WTC11 (cell line): ENCODE measurements around the gene TERC. TPM values are rescaled to one million over a fixed set of nuclear protein-coding genes. Genes with fewer than 3 reads are reported as not detected.

ENCODE experiments used
- ATAC-seq: fragments of 200-7000 bp; cut with Tn5 transposase; 2 replicates; pipeline ENCODE4 v1.10.0; 2021; ENCODE audit warnings: mild to moderate bottlenecking, moderate library complexity
- CTCF ChIA-PET: fragments of 300-600 bp; sonication (Branson Sonifier 250); formaldehyde crosslinking; loops from one replicate; lab custom pipeline; 2021; ENCODE audit warnings: antibody characterized with exemption; lab: Charles Lee
- POLR2A ChIA-PET: fragments of 350-600 bp; sonication (Branson Sonifier 250); formaldehyde crosslinking; loops from one replicate; lab custom pipeline; 2021; ENCODE audit warnings: antibody characterized with exemption; lab: Charles Lee
- DNase-seq: peaks from one replicate; pipeline ENCODE4 v3.0.0; 2021; ENCODE audit warnings: low spot score
- H3K27ac Mint-ChIP-seq: 2 replicates; pipeline ENCODE4 v1.8.0; 2021; ENCODE audit warnings: mixed read lengths
- H3K27me3 Mint-ChIP-seq: 2 replicates; pipeline ENCODE4 v1.8.0; 2021; ENCODE audit warnings: low read depth, mild to moderate bottlenecking, moderate library complexity, mixed read lengths
- H3K36me3 Mint-ChIP-seq: 2 replicates; pipeline ENCODE4 v1.8.0; 2021; ENCODE audit warnings: mixed read lengths
- H3K4me1 Mint-ChIP-seq: 2 replicates; pipeline ENCODE4 v1.8.0; 2022; ENCODE audit warnings: mixed read lengths
- H3K4me3 Mint-ChIP-seq: 2 replicates; pipeline ENCODE4 v1.8.0; 2021; ENCODE audit warnings: mild to moderate bottlenecking, moderate library complexity, mixed read lengths
- H3K9me3 Mint-ChIP-seq: 2 replicates; pipeline ENCODE4 v1.8.0; 2021; ENCODE audit warnings: mixed read lengths
- CBFB ChIP-seq: sonication (generic); formaldehyde crosslinking; IDR thresholded peaks from 2 replicates; pipeline ENCODE4 v1.8.1; 2022; ENCODE audit warnings: mild to moderate bottlenecking, low read depth, missing genetic modification reagents
- EMX1 ChIP-seq: fragments of 250-450 bp; sonication (Bioruptor Pico); IDR thresholded peaks from 2 replicates; pipeline ENCODE4 v1.8.0; 2021; ENCODE audit warnings: mild to moderate bottlenecking
- ETV6 ChIP-seq: sonication (generic); formaldehyde crosslinking; IDR thresholded peaks from 2 replicates; pipeline ENCODE4 v1.8.1; 2022; ENCODE audit warnings: mild to moderate bottlenecking, missing genetic modification reagents
- FOXK1 ChIP-seq: sonication (generic); formaldehyde crosslinking; IDR thresholded peaks from 2 replicates; pipeline ENCODE4 v1.8.0; 2022; ENCODE audit warnings: mild to moderate bottlenecking, moderate library complexity, missing genetic modification reagents
- GTF2I ChIP-seq: fragments of 250-450 bp; sonication (Bioruptor Pico); conservative IDR thresholded peaks from 2 replicates; pipeline ENCODE4 v1.4.0; 2021; ENCODE audit warnings: mild to moderate bottlenecking
- HMGA2 ChIP-seq: fragments of 250-450 bp; sonication (Bioruptor Pico); IDR thresholded peaks from 2 replicates; pipeline ENCODE4 v1.4.0; 2021; ENCODE audit warnings: mild to moderate bottlenecking, moderate library complexity
- MYBL2 ChIP-seq: sonication (generic); formaldehyde crosslinking; IDR thresholded peaks from 2 replicates; pipeline ENCODE4 v1.8.1; 2023; ENCODE audit warnings: mild to moderate bottlenecking, moderate library complexity, missing genetic modification reagents
- RELA ChIP-seq: sonication (generic); formaldehyde crosslinking; IDR thresholded peaks from 2 replicates; pipeline ENCODE4 v1.8.1; 2022; ENCODE audit warnings: missing genetic modification reagents, mild to moderate bottlenecking, borderline replicate concordance
- SMAD3 ChIP-seq: sonication (generic); formaldehyde crosslinking; IDR thresholded peaks from 2 replicates; pipeline ENCODE4 v1.8.0; 2022; ENCODE audit warnings: missing genetic modification reagents, mild to moderate bottlenecking, borderline replicate concordance
- SOX15 ChIP-seq: fragments of 250-450 bp; sonication (Bioruptor Pico); IDR thresholded peaks from 2 replicates; pipeline ENCODE4 v1.9.0; 2021; ENCODE audit warnings: mild to moderate bottlenecking
- TP53 ChIP-seq: sonication (generic); formaldehyde crosslinking; IDR thresholded peaks from 2 replicates; pipeline ENCODE4 v1.8.1; 2023; ENCODE audit warnings: mild to moderate bottlenecking, missing genetic modification reagents
- ZBTB21 ChIP-seq: sonication (generic); formaldehyde crosslinking; IDR thresholded peaks from 2 replicates; pipeline ENCODE4 v1.8.1; 2023; ENCODE audit warnings: mild to moderate bottlenecking, missing genetic modification reagents, borderline replicate concordance
- ZNF138 ChIP-seq: sonication (generic); formaldehyde crosslinking; conservative IDR thresholded peaks from 2 replicates; pipeline ENCODE4 v1.8.1; 2022; ENCODE audit warnings: mild to moderate bottlenecking, moderate library complexity, missing genetic modification reagents
- ZNF263 ChIP-seq: sonication (generic); formaldehyde crosslinking; IDR thresholded peaks from 2 replicates; pipeline ENCODE4 v1.8.1; 2022; ENCODE audit warnings: low read depth, mild to moderate bottlenecking, moderate library complexity, missing genetic modification reagents
- ZNF416 ChIP-seq: fragments of 250-450 bp; sonication (Bioruptor Pico); IDR thresholded peaks from 2 replicates; pipeline ENCODE4 v1.9.0; 2021; ENCODE audit warnings: mild to moderate bottlenecking, inconsistent platforms
- ZNF423 ChIP-seq: fragments of 250-450 bp; sonication (Bioruptor Pico); IDR thresholded peaks from 2 replicates; pipeline ENCODE4 v2.1.2; 2022; ENCODE audit warnings: mild to moderate bottlenecking, moderate library complexity
- total RNA-seq: library from RNA; stranded (reverse); gene quantifications from 3 replicates; pipeline ENCODE4 v1.2.3, GENCODE V29; 2021
- TF ChIP-seq, protein P1 (sequence below): sonication (generic); formaldehyde crosslinking; IDR thresholded peaks from 2 replicates; pipeline ENCODE4 v1.8.1; 2023; ENCODE audit warnings: mild to moderate bottlenecking, moderate library complexity, missing genetic modification reagents
- TF ChIP-seq, protein P2 (sequence below): sonication (generic); formaldehyde crosslinking; IDR thresholded peaks from 2 replicates; pipeline ENCODE4 v1.8.1; 2022; ENCODE audit warnings: low read depth, missing genetic modification reagents, borderline replicate concordance
- TF ChIP-seq, protein P3 (sequence below): fragments of 200-600 bp; IDR thresholded peaks from 2 replicates; pipeline ENCODE4 v1.8.0; 2022; ENCODE audit warnings: antibody characterized with exemption
- TF ChIP-seq, protein P4 (sequence below): sonication (generic); formaldehyde crosslinking; IDR thresholded peaks from 2 replicates; pipeline ENCODE4 v1.8.0; 2023; ENCODE audit warnings: missing genetic modification reagents, mild to moderate bottlenecking, borderline replicate concordance
- TF ChIP-seq, protein P5 (sequence below): sonication (generic); formaldehyde crosslinking; IDR thresholded peaks from 2 replicates; pipeline ENCODE4 v1.8.0; 2022; ENCODE audit warnings: mild to moderate bottlenecking, missing genetic modification reagents
- TF ChIP-seq, protein P6 (sequence below): fragments of 250-450 bp; sonication (Bioruptor Pico); IDR thresholded peaks from 2 replicates; pipeline ENCODE4 v1.9.0; 2021; ENCODE audit warnings: moderate library complexity, mild to moderate bottlenecking, inconsistent platforms, borderline replicate concordance
- TF ChIP-seq, protein P7 (sequence below): sonication (generic); formaldehyde crosslinking; IDR thresholded peaks from 2 replicates; pipeline ENCODE4 v1.8.1; 2023; ENCODE audit warnings: mild to moderate bottlenecking, missing genetic modification reagents

Gene TERC
- total RNA-seq, 1 experiment from 2014 or later = 34.3 TPM

DNA sequence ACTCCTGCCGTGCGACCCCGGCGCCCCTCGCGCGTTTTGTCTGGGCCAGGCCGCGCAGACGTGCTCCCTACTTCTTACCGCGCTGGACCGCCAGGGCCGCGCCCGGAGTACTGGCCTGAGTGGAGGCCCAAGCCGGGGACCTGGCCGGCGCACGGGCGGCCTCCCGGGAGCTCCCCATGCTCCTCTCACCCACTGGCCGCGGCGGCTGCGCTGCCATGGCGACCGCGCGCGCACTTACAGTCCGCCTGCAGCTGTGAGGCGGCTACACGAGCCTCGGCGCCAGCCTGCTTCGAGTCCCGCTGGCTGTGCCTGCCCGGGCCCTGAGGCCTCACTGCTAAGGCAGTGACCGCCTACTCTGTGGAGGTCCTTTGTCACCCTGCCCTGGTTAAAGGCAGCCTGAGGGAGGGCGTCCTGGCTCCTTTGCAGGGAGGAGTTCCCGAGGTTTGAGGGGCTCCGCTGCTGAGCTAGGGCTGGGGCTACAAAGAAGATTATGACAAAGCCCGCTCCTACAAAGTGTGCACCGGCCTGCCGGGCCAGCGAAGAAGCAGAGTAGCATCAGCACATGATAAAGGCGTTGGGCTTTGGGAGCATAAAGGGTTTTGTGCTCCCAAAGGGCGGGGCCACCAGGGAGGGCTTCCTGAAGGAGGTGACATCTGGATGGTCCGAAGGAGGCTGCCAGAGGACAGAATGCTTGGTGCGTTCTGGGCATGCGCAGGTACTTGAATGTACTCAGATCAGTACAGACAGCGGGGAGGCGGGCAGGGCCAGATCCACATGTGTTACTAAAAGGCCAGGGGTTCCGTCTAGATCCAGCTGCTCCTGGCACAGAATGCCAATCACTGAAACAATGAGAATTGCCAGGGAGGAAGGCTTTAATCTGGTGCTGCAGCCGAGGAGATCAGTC lies 47.7 kb upstream of the TERC start, which contains the start of the genes LRRC34 and LRRIQ4:
TSS of gene LRRC34 (minus strand) at position 573 of the 904 bp plus-strand sequence. CDS start at position 217, 356 bp downstream.
TSS of gene LRRIQ4 (plus strand) at position 539 of the 904 bp plus-strand sequence. CDS start 9,052 bp downstream, outside the sequence.
- H3K4me3 Mint-ChIP-seq = peak within 1 kb of the TSS; percentile 75
- H3K27ac Mint-ChIP-seq = peak within 1 kb of the TSS; percentile 6; the same call in 1 of the 2 replicates
- CTCF ChIA-PET = interaction anchor here (0.6 to 1.3 kb wide), 3 partner anchors 41 to 392 kb away, joined by 3 read pairs; no protein-coding TSS in a partner anchor
- ATAC-seq (peak; percentile 81), DNase-seq (peak; percentile 84)
- H3K27me3 Mint-ChIP-seq = peaks cover 45% of the 10 kb centered on the region
- H3K4me1 Mint-ChIP-seq = peaks cover 34% of the 10 kb centered on the region
- H3K36me3 Mint-ChIP-seq = peaks cover 11% of the 10 kb centered on the region
- H3K9me3 Mint-ChIP-seq = peaks cover 16% of the 10 kb centered on the region
- POLR2A ChIA-PET = interaction anchor here (0.5 to 1.3 kb wide), 4 partner anchors 12 to 211 kb away, joined by 3 read pairs; partner anchors contain the start of gene ACTRT3
- TF ChIP-seq, protein P1, sequence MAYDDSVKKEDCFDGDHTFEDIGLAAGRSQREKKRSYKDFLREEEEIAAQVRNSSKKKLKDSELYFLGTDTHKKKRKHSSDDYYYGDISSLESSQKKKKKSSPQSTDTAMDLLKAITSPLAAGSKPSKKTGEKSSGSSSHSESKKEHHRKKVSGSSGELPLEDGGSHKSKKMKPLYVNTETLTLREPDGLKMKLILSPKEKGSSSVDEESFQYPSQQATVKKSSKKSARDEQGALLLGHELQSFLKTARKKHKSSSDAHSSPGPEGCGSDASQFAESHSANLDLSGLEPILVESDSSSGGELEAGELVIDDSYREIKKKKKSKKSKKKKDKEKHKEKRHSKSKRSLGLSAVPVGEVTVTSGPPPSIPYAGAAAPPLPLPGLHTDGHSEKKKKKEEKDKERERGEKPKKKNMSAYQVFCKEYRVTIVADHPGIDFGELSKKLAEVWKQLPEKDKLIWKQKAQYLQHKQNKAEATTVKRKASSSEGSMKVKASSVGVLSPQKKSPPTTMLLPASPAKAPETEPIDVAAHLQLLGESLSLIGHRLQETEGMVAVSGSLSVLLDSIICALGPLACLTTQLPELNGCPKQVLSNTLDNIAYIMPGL = peak; percentile 71; the same call in 1 of the 2 replicates
- 0 out of 2 replicates have a peak, but pooled peaks have one; percentile 71 for TF ChIP-seq MYBL2
- TF ChIP-seq, protein P2, sequence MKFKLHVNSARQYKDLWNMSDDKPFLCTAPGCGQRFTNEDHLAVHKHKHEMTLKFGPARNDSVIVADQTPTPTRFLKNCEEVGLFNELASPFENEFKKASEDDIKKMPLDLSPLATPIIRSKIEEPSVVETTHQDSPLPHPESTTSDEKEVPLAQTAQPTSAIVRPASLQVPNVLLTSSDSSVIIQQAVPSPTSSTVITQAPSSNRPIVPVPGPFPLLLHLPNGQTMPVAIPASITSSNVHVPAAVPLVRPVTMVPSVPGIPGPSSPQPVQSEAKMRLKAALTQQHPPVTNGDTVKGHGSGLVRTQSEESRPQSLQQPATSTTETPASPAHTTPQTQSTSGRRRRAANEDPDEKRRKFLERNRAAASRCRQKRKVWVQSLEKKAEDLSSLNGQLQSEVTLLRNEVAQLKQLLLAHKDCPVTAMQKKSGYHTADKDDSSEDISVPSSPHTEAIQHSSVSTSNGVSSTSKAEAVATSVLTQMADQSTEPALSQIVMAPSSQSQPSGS (CRISPR knock-in tag) = no peak
- TF ChIP-seq FOXK1 (CRISPR knock-in tag) = peak; percentile 60; the same call in 1 of the 2 replicates
- TF ChIP-seq, protein P3, sequence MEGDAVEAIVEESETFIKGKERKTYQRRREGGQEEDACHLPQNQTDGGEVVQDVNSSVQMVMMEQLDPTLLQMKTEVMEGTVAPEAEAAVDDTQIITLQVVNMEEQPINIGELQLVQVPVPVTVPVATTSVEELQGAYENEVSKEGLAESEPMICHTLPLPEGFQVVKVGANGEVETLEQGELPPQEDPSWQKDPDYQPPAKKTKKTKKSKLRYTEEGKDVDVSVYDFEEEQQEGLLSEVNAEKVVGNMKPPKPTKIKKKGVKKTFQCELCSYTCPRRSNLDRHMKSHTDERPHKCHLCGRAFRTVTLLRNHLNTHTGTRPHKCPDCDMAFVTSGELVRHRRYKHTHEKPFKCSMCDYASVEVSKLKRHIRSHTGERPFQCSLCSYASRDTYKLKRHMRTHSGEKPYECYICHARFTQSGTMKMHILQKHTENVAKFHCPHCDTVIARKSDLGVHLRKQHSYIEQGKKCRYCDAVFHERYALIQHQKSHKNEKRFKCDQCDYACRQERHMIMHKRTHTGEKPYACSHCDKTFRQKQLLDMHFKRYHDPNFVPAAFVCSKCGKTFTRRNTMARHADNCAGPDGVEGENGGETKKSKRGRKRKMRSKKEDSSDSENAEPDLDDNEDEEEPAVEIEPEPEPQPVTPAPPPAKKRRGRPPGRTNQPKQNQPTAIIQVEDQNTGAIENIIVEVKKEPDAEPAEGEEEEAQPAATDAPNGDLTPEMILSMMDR = no peak
- peak; percentile 53; the same call in 1 of the 2 replicates for TF ChIP-seq GTF2I (CRISPR knock-in tag)
- no peak for TF ChIP-seq EMX1 (CRISPR knock-in tag)
- TF ChIP-seq ZNF416 (CRISPR knock-in tag) = no peak
- TF ChIP-seq ZBTB21 (CRISPR knock-in tag) = no peak
- TF ChIP-seq, protein P4, sequence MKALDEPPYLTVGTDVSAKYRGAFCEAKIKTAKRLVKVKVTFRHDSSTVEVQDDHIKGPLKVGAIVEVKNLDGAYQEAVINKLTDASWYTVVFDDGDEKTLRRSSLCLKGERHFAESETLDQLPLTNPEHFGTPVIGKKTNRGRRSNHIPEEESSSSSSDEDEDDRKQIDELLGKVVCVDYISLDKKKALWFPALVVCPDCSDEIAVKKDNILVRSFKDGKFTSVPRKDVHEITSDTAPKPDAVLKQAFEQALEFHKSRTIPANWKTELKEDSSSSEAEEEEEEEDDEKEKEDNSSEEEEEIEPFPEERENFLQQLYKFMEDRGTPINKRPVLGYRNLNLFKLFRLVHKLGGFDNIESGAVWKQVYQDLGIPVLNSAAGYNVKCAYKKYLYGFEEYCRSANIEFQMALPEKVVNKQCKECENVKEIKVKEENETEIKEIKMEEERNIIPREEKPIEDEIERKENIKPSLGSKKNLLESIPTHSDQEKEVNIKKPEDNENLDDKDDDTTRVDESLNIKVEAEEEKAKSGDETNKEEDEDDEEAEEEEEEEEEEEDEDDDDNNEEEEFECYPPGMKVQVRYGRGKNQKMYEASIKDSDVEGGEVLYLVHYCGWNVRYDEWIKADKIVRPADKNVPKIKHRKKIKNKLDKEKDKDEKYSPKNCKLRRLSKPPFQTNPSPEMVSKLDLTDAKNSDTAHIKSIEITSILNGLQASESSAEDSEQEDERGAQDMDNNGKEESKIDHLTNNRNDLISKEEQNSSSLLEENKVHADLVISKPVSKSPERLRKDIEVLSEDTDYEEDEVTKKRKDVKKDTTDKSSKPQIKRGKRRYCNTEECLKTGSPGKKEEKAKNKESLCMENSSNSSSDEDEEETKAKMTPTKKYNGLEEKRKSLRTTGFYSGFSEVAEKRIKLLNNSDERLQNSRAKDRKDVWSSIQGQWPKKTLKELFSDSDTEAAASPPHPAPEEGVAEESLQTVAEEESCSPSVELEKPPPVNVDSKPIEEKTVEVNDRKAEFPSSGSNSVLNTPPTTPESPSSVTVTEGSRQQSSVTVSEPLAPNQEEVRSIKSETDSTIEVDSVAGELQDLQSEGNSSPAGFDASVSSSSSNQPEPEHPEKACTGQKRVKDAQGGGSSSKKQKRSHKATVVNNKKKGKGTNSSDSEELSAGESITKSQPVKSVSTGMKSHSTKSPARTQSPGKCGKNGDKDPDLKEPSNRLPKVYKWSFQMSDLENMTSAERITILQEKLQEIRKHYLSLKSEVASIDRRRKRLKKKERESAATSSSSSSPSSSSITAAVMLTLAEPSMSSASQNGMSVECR = no peak
- peak; percentile 78; the same call in 1 of the 2 replicates for TF ChIP-seq ZNF138 (CRISPR knock-in tag)
- no peak for TF ChIP-seq SOX15 (CRISPR knock-in tag)
- TF ChIP-seq TP53 (CRISPR knock-in tag) = 0 out of 2 replicates have a peak, but pooled peaks have one; percentile 34
- peak; percentile 65; the same call in 1 of the 2 replicates for TF ChIP-seq ZNF263
- no peak for TF ChIP-seq HMGA2 (CRISPR knock-in tag)
- TF ChIP-seq, protein P5, sequence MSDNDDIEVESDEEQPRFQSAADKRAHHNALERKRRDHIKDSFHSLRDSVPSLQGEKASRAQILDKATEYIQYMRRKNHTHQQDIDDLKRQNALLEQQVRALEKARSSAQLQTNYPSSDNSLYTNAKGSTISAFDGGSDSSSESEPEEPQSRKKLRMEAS = peak; percentile 78
- 0 out of 2 replicates have a peak, but pooled peaks have one; percentile 56 for TF ChIP-seq RELA (CRISPR knock-in tag)
- 0 out of 2 replicates have a peak, but pooled peaks have one; percentile 29 for TF ChIP-seq ZNF423 (CRISPR knock-in tag)
- peak; percentile 8; the same call in 1 of the 2 replicates for TF ChIP-seq SMAD3 (CRISPR knock-in tag)
- peak; percentile 60; the same call in 1 of the 2 replicates for TF ChIP-seq CBFB
- TF ChIP-seq, protein P6, sequence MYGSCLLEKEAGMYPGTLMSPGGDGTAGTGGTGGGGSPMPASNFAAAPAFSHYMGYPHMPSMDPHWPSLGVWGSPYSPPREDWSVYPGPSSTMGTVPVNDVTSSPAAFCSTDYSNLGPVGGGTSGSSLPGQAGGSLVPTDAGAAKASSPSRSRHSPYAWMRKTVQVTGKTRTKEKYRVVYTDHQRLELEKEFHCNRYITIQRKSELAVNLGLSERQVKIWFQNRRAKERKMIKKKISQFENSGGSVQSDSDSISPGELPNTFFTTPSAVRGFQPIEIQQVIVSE (CRISPR knock-in tag) = no peak
- TF ChIP-seq, protein P7, sequence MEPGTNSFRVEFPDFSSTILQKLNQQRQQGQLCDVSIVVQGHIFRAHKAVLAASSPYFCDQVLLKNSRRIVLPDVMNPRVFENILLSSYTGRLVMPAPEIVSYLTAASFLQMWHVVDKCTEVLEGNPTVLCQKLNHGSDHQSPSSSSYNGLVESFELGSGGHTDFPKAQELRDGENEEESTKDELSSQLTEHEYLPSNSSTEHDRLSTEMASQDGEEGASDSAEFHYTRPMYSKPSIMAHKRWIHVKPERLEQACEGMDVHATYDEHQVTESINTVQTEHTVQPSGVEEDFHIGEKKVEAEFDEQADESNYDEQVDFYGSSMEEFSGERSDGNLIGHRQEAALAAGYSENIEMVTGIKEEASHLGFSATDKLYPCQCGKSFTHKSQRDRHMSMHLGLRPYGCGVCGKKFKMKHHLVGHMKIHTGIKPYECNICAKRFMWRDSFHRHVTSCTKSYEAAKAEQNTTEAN (CRISPR knock-in tag) = 0 out of 2 replicates have a peak, but pooled peaks have one; percentile 60
- peak; percentile 88 for TF ChIP-seq ETV6
